Measurements from ENCODE around the gene IGFBP2. TPM values are rescaled to one million over a fixed set of nuclear protein-coding genes. Genes with fewer than 3 reads are reported as not detected.

The IGFBP2 gene
- total and polyA plus RNA-seq, 9 of the 15 experiments (the other 6 are each of a cell fraction or from before 2014, with no cell fraction given), result 0.93 TPM; not detected in 8

DNA sequence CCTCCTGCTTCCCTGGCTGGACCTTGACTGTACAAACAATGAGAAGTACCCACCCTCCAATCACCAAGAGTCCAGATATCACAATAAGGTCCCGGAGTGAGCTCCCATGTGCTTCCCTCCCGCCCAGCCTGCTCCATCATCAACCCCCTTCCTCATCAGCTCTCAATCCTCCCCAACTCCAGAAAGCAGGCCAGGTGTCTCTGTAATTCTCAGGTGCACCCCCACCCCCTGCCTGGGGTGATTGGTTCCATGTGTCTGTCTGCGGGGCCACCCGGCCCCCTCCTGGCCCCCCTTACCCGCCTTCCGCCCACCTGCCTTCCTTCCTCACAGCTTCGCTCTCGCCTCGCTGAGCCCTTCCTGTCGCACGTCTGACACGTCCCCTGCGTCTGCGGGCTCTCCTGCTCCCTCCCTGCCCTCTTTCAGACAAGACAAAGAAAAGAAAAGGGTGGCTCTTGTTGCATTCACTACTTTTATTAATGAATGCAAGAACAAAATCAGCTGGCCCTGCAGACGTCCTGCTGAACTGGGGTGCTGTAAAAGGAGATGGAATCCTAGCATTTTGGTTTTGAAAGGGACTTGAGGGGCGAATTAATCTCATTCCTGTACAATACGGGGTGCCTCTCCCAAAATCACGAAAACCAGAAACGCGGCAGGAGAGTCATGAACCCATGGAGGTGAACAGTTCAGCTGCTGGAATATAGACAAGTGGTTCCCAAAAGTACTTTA is 26.5 kb upstream of the IGFBP2 start (continued):
- TF ChIP-seq, protein P1, sequence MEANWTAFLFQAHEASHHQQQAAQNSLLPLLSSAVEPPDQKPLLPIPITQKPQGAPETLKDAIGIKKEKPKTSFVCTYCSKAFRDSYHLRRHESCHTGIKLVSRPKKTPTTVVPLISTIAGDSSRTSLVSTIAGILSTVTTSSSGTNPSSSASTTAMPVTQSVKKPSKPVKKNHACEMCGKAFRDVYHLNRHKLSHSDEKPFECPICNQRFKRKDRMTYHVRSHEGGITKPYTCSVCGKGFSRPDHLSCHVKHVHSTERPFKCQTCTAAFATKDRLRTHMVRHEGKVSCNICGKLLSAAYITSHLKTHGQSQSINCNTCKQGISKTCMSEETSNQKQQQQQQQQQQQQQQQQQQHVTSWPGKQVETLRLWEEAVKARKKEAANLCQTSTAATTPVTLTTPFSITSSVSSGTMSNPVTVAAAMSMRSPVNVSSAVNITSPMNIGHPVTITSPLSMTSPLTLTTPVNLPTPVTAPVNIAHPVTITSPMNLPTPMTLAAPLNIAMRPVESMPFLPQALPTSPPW (CRISPR knock-in tag; IDR thresholded peaks at IDR 0.05), result peak; percentile 58; the same call in 1 of the 2 replicates
- no peak for TF ChIP-seq ZKSCAN1 (IDR thresholded peaks at IDR 0.05; ENCODE audit: low read depth, low read length)
- TF ChIP-seq CREB1 (IDR thresholded peaks at IDR 0.05), result no peak
- TF ChIP-seq CREB1 (CRISPR knock-in tag; IDR thresholded peaks at IDR 0.05), result peak; percentile 25; the same call in 1 of the 2 replicates
- peak; percentile 39; the same call in 1 of the 2 replicates for TF ChIP-seq EGR1 (conservative IDR thresholded peaks at IDR 0.05)
- TF ChIP-seq ATF1 (CRISPR knock-in tag; IDR thresholded peaks at IDR 0.05), result no peak
- 0 out of 2 replicates have a peak, but pooled peaks have one; percentile 9 for TF ChIP-seq ATF1 (tag; IDR thresholded peaks at IDR 0.05)
- TF ChIP-seq MYNN (IDR thresholded peaks at IDR 0.05), result no peak
- TF ChIP-seq MYNN (CRISPR knock-in tag; IDR thresholded peaks at IDR 0.05), result no peak
- no peak for TF ChIP-seq COPS2 (conservative IDR thresholded peaks at IDR 0.05)
- no peak for TF ChIP-seq SPI1 (IDR thresholded peaks at IDR 0.05; ENCODE audit: borderline replicate concordance, low read depth, low read length)
- TF ChIP-seq, protein P2, sequence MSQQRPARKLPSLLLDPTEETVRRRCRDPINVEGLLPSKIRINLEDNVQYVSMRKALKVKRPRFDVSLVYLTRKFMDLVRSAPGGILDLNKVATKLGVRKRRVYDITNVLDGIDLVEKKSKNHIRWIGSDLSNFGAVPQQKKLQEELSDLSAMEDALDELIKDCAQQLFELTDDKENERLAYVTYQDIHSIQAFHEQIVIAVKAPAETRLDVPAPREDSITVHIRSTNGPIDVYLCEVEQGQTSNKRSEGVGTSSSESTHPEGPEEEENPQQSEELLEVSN (IDR thresholded peaks at IDR 0.05; ENCODE audit: borderline replicate concordance in 1 of 2, extremely low read depth in 1 of 2, insufficient read depth in 1 of 2, insufficient read length in 1 of 2, low read depth in 1 of 2, low read length in 1 of 2, poor library complexity in 1 of 2, severe bottlenecking in 1 of 2), result peak in 1 of 2 experiments; percentile 13
- TF ChIP-seq, protein P3, sequence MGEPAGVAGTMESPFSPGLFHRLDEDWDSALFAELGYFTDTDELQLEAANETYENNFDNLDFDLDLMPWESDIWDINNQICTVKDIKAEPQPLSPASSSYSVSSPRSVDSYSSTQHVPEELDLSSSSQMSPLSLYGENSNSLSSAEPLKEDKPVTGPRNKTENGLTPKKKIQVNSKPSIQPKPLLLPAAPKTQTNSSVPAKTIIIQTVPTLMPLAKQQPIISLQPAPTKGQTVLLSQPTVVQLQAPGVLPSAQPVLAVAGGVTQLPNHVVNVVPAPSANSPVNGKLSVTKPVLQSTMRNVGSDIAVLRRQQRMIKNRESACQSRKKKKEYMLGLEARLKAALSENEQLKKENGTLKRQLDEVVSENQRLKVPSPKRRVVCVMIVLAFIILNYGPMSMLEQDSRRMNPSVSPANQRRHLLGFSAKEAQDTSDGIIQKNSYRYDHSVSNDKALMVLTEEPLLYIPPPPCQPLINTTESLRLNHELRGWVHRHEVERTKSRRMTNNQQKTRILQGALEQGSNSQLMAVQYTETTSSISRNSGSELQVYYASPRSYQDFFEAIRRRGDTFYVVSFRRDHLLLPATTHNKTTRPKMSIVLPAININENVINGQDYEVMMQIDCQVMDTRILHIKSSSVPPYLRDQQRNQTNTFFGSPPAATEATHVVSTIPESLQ (CRISPR knock-in tag; IDR thresholded peaks at IDR 0.05), result no peak
